ENCODE results near the gene SNX5. TPM values are rescaled to one million over a fixed set of nuclear protein-coding genes. Genes with fewer than 3 reads are reported as not detected.

SNX5 gene
- polyA plus RNA-seq, 1 donor from 2014 or later: 59.8 TPM

GRCh38 chr20:17950670-17951069 lies 17.9 kb downstream of the SNX5 start:
- no peak for TF ChIP-seq EP300 (conservative IDR thresholded peaks at IDR 0.05; ENCODE audit: poor library complexity, severe bottlenecking)
- TF ChIP-seq, protein P1, sequence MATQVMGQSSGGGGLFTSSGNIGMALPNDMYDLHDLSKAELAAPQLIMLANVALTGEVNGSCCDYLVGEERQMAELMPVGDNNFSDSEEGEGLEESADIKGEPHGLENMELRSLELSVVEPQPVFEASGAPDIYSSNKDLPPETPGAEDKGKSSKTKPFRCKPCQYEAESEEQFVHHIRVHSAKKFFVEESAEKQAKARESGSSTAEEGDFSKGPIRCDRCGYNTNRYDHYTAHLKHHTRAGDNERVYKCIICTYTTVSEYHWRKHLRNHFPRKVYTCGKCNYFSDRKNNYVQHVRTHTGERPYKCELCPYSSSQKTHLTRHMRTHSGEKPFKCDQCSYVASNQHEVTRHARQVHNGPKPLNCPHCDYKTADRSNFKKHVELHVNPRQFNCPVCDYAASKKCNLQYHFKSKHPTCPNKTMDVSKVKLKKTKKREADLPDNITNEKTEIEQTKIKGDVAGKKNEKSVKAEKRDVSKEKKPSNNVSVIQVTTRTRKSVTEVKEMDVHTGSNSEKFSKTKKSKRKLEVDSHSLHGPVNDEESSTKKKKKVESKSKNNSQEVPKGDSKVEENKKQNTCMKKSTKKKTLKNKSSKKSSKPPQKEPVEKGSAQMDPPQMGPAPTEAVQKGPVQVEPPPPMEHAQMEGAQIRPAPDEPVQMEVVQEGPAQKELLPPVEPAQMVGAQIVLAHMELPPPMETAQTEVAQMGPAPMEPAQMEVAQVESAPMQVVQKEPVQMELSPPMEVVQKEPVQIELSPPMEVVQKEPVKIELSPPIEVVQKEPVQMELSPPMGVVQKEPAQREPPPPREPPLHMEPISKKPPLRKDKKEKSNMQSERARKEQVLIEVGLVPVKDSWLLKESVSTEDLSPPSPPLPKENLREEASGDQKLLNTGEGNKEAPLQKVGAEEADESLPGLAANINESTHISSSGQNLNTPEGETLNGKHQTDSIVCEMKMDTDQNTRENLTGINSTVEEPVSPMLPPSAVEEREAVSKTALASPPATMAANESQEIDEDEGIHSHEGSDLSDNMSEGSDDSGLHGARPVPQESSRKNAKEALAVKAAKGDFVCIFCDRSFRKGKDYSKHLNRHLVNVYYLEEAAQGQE (IDR thresholded peaks at IDR 0.05; ENCODE audit: borderline replicate concordance): no peak
- no peak for TF ChIP-seq TAF1 (IDR thresholded peaks at IDR 0.05; ENCODE audit: low read depth)
- no peak for TF ChIP-seq POLR2AphosphoS5 (IDR thresholded peaks at IDR 0.05)
- no peak for TF ChIP-seq MXI1 (conservative IDR thresholded peaks at IDR 0.05; ENCODE audit: poor library complexity, severe bottlenecking)
- no peak for TF ChIP-seq SMC3 (conservative IDR thresholded peaks at IDR 0.05; ENCODE audit: poor library complexity)
- no peak for TF ChIP-seq EZH2 (IDR thresholded peaks at IDR 0.05; ENCODE audit: borderline replicate concordance, insufficient read depth, low read length, poor library complexity, severe bottlenecking)
- TF ChIP-seq CTCF (IDR thresholded peaks at IDR 0.05; ENCODE audit: poor library complexity, severe bottlenecking): no peak
- no peak for TF ChIP-seq RAD21 (conservative IDR thresholded peaks at IDR 0.05)
- Histone ChIP-seq H3K79me2 (replicated peaks; ENCODE audit: insufficient read depth, low read length) (peaks cover 3% of the 10 kb centered on the region), H3K9me2 (ENCODE audit: insufficient read depth, low read length) (no peaks in the 10 kb centered on the region), H3K4me2 (ENCODE audit: low read length) (no peak overlapping the region), H3F3A (ENCODE audit: insufficient read depth, low read length, poor library complexity, severe bottlenecking) (no peaks in the 10 kb centered on the region), H3K27ac (ENCODE audit: low read length) (no peak overlapping the region), H4K20me1 (ENCODE audit: insufficient read depth) (no peaks in the 10 kb centered on the region), H3K36me3 (ENCODE audit: insufficient read depth, low read length) (no peaks in the 10 kb centered on the region), H3K4me3 (ENCODE audit: low read length) (no peak overlapping the region), H3K9me3 (ENCODE audit: low read length) (no peaks in the 10 kb centered on the region), H3K27me3 (ENCODE audit: insufficient read depth, low read depth, low read length) (no peaks in the 10 kb centered on the region), H3K9ac (ENCODE audit: low read length) (no peak overlapping the region), H2AFZ (ENCODE audit: low read depth, low read length) (no peak overlapping the region)

GRCh38 chr20:17949899-17950298 lies 18.7 kb downstream of the SNX5 start:
- no peak overlapping the region for H2AFZ ChIP-seq (ENCODE audit: low read depth, low read length)
- no peak overlapping the region for H3K4me2 ChIP-seq (ENCODE audit: low read length)
- H3K27me3 ChIP-seq (ENCODE audit: insufficient read depth, low read depth, low read length): no peaks in the 10 kb centered on the region
- no peaks in the 10 kb centered on the region for H4K20me1 ChIP-seq (ENCODE audit: insufficient read depth)
- H3K36me3 ChIP-seq (ENCODE audit: insufficient read depth, low read length): no peaks in the 10 kb centered on the region
- H3K4me3 ChIP-seq (ENCODE audit: low read length): no peak overlapping the region
- H3K27ac ChIP-seq (ENCODE audit: low read length): no peak overlapping the region
- TF ChIP-seq, protein P1 (IDR thresholded peaks at IDR 0.05; ENCODE audit: borderline replicate concordance): no peak
- TF ChIP-seq EP300 (conservative IDR thresholded peaks at IDR 0.05; ENCODE audit: poor library complexity, severe bottlenecking): no peak
- TF ChIP-seq TAF1 (IDR thresholded peaks at IDR 0.05; ENCODE audit: low read depth): no peak
- TF ChIP-seq RAD21 (conservative IDR thresholded peaks at IDR 0.05): no peak
- TF ChIP-seq POLR2AphosphoS5 (IDR thresholded peaks at IDR 0.05): no peak
- no peak for TF ChIP-seq CTCF (IDR thresholded peaks at IDR 0.05; ENCODE audit: poor library complexity, severe bottlenecking)
- no peak for TF ChIP-seq MXI1 (conservative IDR thresholded peaks at IDR 0.05; ENCODE audit: poor library complexity, severe bottlenecking)
- TF ChIP-seq SMC3 (conservative IDR thresholded peaks at IDR 0.05; ENCODE audit: poor library complexity): no peak
- no peak for TF ChIP-seq EZH2 (IDR thresholded peaks at IDR 0.05; ENCODE audit: borderline replicate concordance, insufficient read depth, low read length, poor library complexity, severe bottlenecking)
- no peaks in the 10 kb centered on the region for H3F3A ChIP-seq (ENCODE audit: insufficient read depth, low read length, poor library complexity, severe bottlenecking)
- no peaks in the 10 kb centered on the region for H3K9me3 ChIP-seq (ENCODE audit: low read length)
- H3K9me2 ChIP-seq (ENCODE audit: insufficient read depth, low read length): no peaks in the 10 kb centered on the region
- no peak overlapping the region for H3K9ac ChIP-seq (ENCODE audit: low read length)
- H3K79me2 ChIP-seq (replicated peaks; ENCODE audit: insufficient read depth, low read length): no peaks in the 10 kb centered on the region

All from neural cell (in vitro differentiated cells).